Spleen (tissue), 7 donors: ENCODE results near the gene TMEM272.

Source experiments
- POLR2A ChIP-seq, 3 donors: fragments of 450-650 bp; IDR thresholded peaks; one replicate each; pipeline ENCODE4 v1.5.1; 2017; ENCODE audit warnings: antibody characterized with exemption in 3 of 3, mild to moderate bottlenecking in 1 of 3
- POLR2AphosphoS5 ChIP-seq, 3 donors: sonication (generic); formaldehyde crosslinking; IDR thresholded peaks; one replicate each; pipeline ENCODE4 v1.5.1; 2017; ENCODE audit warnings: antibody characterized with exemption in 3 of 3
- TF ChIP-seq, protein P1 (sequence below), 11 experiments: fragments of 200-600 bp in 7 of 11; fragments of 450-650 bp in 4 of 11; sonication (generic) in 4 of 11; IDR thresholded peaks in 8 of 11; conservative IDR thresholded peaks in 3 of 11; 1 replicate in 7 of 11; 2 replicates in 4 of 11; pipeline versions ENCODE4 v1.4.0 to v1.8.0; 2016 to 2021; ENCODE audit warnings: antibody characterized with exemption in 11 of 11, inconsistent platforms in 4 of 11, mild to moderate bottlenecking in 1 of 11
- donor health status: DM: no; HTN: no; CAD: no; lungs with moderate emphysema.
- donor health status: DM: no; HTN: no; CAD: no.
- donor health status: DM: no; HTN: no; CAD: no.

GRCh38 chr13:51823863-51824262, 21.1 kb downstream of the TMEM272 start:
- TF ChIP-seq, protein P1, sequence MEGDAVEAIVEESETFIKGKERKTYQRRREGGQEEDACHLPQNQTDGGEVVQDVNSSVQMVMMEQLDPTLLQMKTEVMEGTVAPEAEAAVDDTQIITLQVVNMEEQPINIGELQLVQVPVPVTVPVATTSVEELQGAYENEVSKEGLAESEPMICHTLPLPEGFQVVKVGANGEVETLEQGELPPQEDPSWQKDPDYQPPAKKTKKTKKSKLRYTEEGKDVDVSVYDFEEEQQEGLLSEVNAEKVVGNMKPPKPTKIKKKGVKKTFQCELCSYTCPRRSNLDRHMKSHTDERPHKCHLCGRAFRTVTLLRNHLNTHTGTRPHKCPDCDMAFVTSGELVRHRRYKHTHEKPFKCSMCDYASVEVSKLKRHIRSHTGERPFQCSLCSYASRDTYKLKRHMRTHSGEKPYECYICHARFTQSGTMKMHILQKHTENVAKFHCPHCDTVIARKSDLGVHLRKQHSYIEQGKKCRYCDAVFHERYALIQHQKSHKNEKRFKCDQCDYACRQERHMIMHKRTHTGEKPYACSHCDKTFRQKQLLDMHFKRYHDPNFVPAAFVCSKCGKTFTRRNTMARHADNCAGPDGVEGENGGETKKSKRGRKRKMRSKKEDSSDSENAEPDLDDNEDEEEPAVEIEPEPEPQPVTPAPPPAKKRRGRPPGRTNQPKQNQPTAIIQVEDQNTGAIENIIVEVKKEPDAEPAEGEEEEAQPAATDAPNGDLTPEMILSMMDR (IDR thresholded peaks at IDR 0.05 in 8 of 11, conservative IDR thresholded peaks at IDR 0.05 in 3 of 11): no peak
- TF ChIP-seq POLR2A (IDR thresholded peaks at IDR 0.05): no peak
- TF ChIP-seq POLR2AphosphoS5 (IDR thresholded peaks at IDR 0.05): no peak
